ENCODE measurements around the gene MYOD1.

Gene MYOD1

DNA sequence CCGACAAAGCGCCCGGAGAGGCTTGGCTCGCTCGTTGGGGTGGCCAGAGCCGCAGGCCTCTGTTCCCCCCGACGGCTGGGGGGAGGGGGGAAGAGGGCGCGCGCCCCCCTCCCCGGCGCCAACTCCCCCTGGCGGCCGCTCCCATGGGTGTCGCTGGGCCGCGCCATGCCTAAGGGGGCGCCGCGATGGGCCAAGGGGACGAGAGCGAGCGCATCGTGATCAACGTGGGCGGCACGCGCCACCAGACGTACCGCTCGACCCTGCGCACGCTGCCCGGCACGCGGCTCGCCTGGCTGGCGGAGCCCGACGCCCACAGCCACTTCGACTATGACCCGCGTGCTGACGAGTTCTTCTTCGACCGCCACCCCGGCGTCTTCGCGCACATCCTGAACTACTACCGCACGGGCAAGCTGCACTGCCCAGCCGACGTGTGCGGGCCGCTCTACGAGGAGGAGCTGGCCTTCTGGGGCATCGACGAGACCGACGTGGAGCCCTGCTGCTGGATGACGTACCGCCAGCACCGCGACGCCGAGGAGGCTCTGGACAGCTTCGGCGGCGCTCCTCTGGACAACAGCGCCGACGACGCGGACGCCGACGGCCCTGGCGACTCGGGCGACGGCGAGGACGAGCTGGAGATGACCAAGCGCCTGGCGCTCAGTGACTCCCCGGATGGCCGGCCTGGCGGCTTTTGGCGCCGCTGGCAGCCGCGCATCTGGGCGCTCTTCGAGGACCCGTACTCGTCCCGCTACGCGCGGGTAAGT, 16.6 kb downstream of the MYOD1 start:
- DNase-seq: no peak

DNA sequence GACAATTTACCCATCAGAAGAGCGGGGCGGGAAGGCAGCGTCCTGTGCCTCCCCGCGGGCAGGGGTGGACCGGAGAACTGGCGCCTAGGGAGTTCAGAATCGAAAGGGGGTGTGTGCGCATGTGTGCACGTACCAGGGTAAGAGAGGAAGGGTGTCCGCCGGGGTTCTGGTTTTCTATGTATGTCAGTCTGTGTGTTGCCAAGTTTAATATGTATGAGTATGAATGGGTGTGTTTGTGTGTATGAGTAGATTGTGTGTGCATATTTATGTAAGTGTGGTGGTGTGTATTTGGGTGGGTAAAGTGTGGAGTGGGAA, 17.2 kb downstream of the MYOD1 start:
- no peak for DNase-seq

DNA sequence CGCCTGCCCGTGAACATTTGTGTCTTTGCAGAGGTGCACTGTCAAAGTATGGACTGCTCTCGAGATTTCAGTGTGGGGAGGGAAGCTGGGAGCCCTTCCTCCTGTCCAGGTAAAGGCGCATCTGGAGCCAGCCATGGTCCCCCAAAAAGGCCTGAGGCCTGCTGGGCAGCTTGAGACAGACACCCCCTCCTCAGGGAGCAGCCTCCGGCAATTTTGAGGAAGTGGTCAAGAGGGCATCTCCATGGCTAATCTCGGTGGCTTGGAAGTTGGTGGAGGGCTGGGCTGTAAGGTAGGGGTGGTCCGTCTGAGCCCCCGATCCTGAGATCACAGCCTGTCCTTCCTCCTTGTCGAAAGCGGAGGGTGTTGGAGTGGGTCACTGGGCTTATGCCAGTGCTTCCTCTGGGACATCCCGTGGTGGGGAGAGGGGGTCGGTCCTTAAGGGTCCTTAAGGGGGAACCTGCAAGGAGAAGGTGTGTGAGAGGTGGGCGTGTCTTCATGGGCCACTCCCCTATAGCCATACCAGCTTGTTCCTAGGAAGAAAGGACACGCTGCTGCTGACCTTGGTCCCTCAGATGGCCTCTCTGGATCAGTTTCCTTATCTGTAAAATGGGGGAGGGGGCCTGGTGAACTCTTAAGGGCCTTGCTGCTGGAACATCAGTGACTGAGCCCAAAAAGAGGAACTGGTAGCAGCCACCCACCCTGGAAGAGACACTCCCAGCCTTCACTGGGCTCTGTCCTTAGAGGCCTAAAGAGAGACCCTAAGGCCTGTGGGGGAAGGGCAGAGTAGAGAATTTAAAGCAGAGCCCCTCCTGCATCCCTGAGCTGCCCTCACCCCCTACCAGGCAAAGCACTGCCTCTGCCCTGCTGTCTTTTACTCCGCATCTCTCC, 17.8 kb downstream of the MYOD1 start:
- DNase-seq: no peak

GRCh38 chr11:17738151-17738973, 19.0 kb downstream of the MYOD1 start:
- DNase-seq: no peak

DNA sequence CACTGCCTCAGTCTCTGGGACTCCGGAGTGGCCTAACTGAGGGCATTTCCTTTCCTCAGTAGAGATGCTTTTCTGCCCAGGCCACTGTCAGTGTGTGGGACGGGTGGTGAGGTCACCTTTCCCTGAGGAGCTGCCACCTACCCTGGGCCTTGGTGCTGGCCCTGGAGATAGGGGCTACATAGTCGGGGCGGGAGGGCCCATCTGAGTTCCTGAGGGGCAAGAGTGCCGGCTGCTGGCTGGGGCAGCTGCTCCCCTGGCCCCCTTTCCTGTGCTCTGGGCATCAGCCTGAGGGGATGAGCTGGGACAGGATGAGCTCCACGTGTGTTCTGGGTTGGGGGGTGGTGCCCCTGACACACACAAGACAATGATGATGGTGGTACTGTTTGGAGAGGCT, 20.6 kb downstream of the MYOD1 start:
- no peak for DNase-seq

DNA sequence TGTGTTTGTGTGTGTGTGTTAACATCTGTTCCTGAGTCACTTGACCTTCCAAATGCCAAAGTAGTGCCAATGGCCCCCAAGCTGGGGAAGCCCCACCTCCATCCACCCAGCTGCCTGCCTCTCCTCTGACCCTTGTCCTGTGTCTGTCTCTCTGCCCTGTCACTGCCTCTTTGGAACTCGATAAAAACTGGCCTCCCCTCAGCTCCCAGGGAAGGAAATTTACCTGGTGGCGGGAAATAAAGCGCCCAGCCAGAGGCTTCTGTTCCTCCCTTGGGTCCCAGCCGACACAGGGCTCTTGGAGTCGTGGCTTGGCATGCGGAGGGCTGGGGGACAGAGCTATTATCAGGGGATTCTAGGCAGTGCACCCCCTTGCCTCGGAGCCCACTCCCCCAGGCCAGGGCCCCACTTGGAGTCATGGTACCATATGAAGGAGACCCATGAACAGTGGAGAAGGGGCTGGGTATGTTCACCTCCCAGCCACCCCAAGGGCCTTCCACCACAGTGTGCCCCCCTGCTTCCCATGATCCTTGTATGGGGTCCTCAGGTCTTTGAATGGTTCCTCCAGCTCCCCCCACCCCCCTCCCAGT, 21.4 kb downstream of the MYOD1 start:
- no peak for DNase-seq

DNA sequence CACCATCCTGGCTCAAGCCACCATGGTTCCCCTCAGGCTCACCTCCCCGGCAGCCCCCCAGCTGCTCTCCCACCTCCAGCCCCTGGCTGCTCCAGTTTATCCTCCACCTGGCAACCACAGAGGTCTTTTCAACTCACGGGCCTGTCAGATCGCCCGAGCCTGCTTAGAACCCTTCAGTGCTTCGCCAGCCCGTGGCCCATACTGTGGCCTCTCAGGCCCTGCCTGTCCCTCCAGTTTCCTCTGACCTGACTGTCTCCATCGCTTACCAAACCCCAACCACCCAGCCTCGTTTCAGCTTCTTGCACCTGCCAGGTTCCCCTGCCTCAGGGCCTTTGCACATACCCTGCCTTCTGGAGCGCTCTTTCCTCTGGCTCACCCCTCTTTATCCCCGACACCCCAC, 22.1 kb downstream of the MYOD1 start:
- DNase-seq: no peak

- no peak for DNase-seq
Measured at GRCh38 chr11:17742019-17742418, 22.6 kb downstream of the MYOD1 start.

DNA sequence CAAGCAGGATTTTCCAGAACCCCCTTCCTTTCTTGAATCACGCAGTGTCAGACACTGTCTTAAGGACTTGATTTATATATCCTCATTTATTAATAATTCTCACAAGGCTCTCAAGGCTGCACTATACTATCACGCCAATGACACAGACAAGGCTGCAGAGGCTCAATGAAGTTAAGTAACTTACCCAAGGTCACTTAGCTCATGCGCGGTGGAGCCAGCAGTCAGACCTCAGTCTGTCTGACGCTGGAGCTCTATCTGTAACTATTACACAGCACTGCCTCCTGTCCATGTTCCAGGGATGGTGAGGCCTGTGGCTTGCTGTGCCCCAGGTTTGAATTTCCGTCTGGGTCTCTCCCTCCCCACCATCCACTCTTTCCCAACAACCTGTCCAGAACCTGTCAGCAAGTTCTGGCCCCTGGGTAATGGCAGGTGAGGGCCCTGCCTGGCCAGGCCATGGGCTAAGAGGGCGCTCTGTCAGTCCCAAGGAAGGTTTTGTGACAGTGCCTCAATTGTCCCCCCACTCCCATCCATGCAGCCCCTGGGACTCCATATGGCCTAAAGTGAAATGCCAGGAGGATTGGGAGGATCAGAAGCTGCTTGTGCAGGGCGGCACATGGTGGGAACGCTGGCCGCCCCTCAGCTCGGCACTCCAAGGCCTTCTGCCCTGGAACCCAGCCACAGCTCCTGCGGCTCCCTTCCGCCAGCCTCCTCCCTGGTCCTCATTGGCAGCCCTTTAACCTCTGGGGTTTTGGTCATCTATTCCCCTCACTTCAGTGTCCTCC, 23.8 kb downstream of the MYOD1 start:
- no peak for DNase-seq

DNA sequence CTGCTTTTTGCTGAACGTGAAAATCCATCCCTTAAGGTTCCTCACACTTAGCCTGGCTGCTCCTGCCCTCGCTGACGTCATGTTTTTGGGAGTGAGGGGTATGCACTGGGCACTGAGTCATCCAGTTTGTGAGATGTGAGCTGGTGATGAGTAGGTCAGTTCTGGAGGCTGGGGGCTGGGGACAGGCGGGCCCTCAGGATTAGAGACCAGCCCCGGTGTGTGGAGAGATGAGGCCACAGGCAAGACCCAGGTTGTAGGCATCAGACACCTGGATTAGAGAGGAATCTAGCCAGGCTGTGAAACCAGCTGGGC, 24.4 kb downstream of the MYOD1 start:
- no peak for DNase-seq

DNA sequence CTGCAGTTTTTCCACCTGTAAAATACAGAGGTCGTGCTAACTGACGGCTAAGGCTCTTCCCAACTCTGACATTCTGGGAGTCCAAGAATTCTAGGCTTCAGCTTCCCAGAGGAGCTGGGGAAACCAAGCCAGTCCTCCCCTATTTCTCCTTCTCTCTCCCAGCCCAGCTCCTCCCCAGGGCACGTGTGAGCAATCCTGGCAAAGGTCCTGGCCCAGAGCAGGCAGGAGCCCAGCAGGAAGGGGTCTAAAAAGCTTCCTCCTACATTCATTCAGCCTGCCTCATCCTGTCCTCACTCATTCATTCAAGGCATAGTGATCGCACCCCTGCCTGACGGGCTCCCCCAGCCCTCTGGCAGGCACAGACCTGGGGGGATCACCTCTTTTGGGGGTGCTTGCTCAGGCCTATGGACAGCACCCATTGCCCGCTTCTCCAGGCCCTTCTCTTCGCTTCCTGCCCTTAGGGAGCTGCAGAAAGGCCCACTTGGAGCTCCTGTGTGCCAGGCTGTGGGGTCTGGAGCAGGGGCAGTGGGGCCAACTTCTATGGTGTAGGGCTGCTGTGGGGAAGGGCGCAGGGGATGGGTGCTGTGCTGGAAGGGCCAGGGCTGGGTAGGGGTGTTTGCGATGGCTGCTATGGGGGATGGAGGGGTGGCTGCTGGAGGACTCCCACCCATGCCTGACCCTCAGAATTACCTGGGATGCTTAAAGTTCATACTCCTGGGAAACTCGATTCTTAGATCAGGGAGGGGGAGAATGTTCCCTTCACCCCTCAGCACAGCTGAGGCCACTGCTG, 25.0 kb downstream of the MYOD1 start:
- DNase-seq: no peak

DNA sequence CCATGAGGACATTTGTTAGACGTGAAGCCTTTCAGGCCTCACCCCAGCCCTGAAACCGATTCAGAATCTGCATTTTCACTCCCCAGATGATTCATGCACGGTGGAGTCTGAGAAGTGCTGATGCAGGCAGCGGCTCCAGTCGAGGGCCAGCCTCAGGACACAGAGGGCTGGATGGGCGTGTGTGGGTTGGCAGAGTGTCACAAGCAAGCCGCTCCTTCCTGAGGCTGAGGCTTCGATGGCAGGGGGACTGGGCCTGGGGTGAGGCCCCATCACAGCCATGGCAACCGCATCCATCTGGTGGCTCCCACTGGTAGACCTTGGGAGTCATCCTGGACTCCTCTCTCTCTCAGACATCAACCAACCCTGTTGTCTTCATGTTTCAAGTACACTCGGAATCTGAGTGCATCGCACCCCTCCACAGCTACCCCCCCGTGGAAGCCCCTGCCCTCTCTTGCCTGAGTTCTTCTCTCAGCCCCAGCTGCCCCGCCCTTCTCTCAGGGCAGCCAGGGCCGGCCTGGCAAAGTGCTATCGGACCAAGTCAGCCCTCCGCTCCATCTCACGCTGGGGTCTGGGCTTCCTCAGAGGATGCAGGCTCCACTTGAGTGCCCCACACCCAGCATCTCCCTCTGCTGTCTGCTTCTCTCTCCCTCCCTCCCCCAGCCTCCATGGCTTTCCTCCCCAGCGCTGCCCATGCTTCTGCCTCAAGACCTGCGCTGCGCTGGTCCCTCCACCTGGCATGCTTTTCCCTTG, 25.8 kb downstream of the MYOD1 start:
- DNase-seq: no peak

DNA sequence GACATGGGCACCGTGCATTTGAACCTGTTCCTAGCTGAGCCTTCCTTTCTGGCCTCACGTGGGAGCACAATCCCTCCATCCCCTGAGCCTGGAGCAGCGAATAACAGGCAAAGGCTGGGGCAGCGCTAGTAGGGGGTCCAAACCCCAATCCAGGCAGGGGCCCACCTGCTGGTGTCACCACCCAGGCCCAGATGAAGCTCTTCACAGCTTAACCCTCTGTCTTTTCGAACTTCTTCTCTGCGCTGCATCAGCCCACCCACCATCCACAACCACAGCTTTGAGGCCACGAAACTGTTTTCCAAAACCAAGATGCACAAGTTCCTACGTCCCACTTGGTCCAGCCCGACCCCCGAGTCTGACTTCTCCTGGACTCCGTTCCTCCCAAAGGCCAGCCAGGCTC, 26.7 kb downstream of the MYOD1 start:
- no peak for DNase-seq

DNA sequence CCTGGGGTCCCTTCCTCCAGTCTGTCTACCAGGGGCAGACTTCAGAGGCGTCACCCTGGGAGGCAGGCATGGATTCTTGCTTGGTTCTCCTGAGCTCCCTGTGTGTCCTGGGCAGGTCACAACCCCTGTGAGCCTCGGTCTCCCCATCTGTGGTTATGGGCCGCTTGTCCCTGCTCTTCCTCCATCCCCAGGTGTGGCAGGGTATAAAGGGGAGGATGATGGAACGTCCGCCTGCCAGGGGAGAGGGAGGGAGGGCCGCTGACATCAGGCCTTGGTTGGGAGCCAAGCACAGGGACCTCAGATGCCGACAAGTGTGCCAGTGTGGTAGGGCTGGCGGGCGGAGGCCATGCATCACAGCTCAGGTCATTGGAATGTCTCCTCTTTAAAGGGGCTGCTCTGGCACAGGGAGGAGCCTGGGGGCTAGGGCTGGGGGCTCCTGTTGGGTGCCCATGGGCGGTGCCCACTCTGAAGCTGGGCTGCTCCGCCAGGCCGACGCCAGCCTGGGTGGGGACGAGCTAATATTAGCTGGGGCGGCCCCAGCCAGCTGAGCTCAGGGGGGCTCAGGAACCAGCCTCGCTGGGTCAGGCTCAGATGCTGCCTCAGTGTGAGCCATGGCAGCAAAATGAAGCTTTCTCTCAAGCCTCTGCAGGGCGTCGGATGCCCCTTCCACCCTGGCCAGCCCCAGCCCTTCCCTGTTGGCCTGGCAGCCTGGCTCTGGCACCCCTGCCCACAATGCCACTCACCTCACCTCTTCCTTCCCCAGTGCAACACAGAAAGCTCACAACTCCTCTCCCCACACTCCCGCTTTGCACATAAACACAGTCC, 28.0 kb downstream of the MYOD1 start:
- DNase-seq: no peak

GRCh38 chr11:17748044-17748443, 28.7 kb downstream of the MYOD1 start:
- DNase-seq: no peak

- DNase-seq: no peak
Measured at GRCh38 chr11:17748761-17749721, 29.7 kb downstream of the MYOD1 start.

GRCh38 chr11:17750013-17750800, 30.8 kb downstream of the MYOD1 start:
- no peak for DNase-seq

DNA sequence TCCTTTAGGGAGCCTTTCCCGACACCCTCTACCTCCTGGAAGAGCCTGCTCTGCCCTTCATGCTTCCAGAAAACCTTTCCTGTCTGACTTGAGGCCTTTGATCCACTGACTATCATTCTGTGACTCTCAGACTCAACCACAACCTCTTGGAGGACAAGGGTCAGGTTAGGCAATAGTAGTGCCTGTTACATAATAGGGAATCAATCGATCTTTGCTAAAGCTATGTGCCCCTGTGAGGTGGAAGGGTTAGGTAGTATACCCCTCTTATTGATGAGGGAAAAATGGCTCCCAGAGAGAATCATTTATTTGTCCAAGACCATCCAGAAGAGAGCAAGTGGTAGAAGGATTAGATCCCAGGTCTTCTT, 31.4 kb downstream of the MYOD1 start:
- no peak for DNase-seq

Measured in cortex of kidney (tissue), 1 donor.